Endothelial cell of umbilical vein (primary cell): ENCODE results near the gene ABI3BP. TPM values are rescaled to one million over a fixed set of nuclear protein-coding genes. Genes with fewer than 3 reads are reported as not detected.

Experiments used
- BruUV-seq: library from RNA; stranded (reverse); fragments of 400-500 nt; replicated peaks from 2 replicates; lab custom pipeline; 2021; lab: Mats Ljungman, UMichigan
- CTCF ChIA-PET: fragments of 300-600, 350-600 bp; sonication (Branson Sonifier 250); formaldehyde crosslinking; loops from one replicate; lab custom pipeline; 2021; ENCODE audit warnings: antibody characterized with exemption, inconsistent platforms; lab: Charles Lee
- POLR2A ChIA-PET: fragments of 300-600, 350-600 bp; sonication (Branson Sonifier 250); formaldehyde crosslinking; loops from one replicate; lab custom pipeline; 2021; ENCODE audit warnings: antibody characterized with exemption, inconsistent platforms; lab: Charles Lee
- DNase-seq: peaks from one replicate; pipeline ENCODE4 v3.0.0-alpha.2; 2011; ENCODE audit warnings: low read depth, low spot score
- FAIRE-seq: peaks from 2 replicates; lab custom pipeline; 2011; peaks lifted over from hg19 to GRCh38; lab: Jason Lieb, UNC
- H2AFZ ChIP-seq: 2 replicates; pipeline ENCODE4 v1.6.0; 2012; ENCODE audit warnings: low read depth, low read length, control low read depth, inconsistent platforms
- H3K27ac ChIP-seq: 2 replicates; pipeline ENCODE4 v1.5.1; 2011; ENCODE audit warnings: low read depth, mild to moderate bottlenecking, control low read depth, low read length, moderate library complexity; ENCODE audit not compliant: insufficient read depth
- H3K27me3 ChIP-seq, 2 experiments: 2 replicates each; pipeline versions ENCODE4 v1.6.0 to v1.6.1; 2011; ENCODE audit warnings: low read length in 2 of 2, mixed read lengths in 1 of 2; ENCODE audit not compliant: control insufficient read depth in 2 of 2, insufficient read depth in 2 of 2
- H3K36me3 ChIP-seq, 2 experiments: 2 replicates in 1 of 2; 3 replicates in 1 of 2; pipeline ENCODE4 v1.5.1; 2011; ENCODE audit warnings: low read length in 2 of 2, mild to moderate bottlenecking in 1 of 2, moderate library complexity in 1 of 2; ENCODE audit not compliant: control insufficient read depth in 2 of 2, insufficient read depth in 2 of 2; ENCODE audit errors: extremely low read depth in 1 of 2
- H3K4me1 ChIP-seq: 3 replicates; pipeline ENCODE4 v1.5.1; 2011; ENCODE audit warnings: mild to moderate bottlenecking, low read length; ENCODE audit not compliant: control insufficient read depth, insufficient read depth; ENCODE audit errors: extremely low read depth
- H3K4me2 ChIP-seq: 2 replicates; pipeline ENCODE4 v1.6.1; 2011; ENCODE audit warnings: low read length, control low read depth, mixed read lengths; ENCODE audit not compliant: insufficient read depth
- H3K4me3 ChIP-seq, 3 experiments: fragments of 200-600 bp in 1 of 3; sonication (generic), shearing (Covaris generic) in 1 of 3; replicated peaks in 1 of 3; 2 replicates each; pipeline ENCODE4 v1.5.1; 2011 to 2016; ENCODE audit warnings: control low read depth in 3 of 3, low read length in 3 of 3, mild to moderate bottlenecking in 2 of 3, inconsistent platforms in 1 of 3, low read depth in 1 of 3, moderate library complexity in 1 of 3; ENCODE audit not compliant: insufficient read depth in 1 of 3
- H3K79me2 ChIP-seq: 2 replicates; pipeline ENCODE4 v1.6.0; 2012; ENCODE audit warnings: low read length, inconsistent platforms; ENCODE audit not compliant: control insufficient read depth, insufficient read depth
- H3K9ac ChIP-seq: replicated peaks from 2 replicates; pipeline ENCODE3; 2011; ENCODE audit warnings: low read length, control low read depth; ENCODE audit not compliant: insufficient read depth; ENCODE audit errors: extremely low read depth
- H3K9me1 ChIP-seq: replicated peaks from 3 replicates; pipeline ENCODE4 v1.6.0; 2011; ENCODE audit warnings: mild to moderate bottlenecking, low read length; ENCODE audit not compliant: control insufficient read depth, insufficient read depth; ENCODE audit errors: extremely low read depth
- H3K9me3 ChIP-seq: replicated peaks from 2 replicates; pipeline ENCODE4 v1.5.1; 2012; ENCODE audit warnings: low read length, inconsistent platforms; ENCODE audit not compliant: control insufficient read depth, insufficient read depth
- H4K20me1 ChIP-seq: replicated peaks from 2 replicates; pipeline ENCODE3; 2011; ENCODE audit warnings: mild to moderate bottlenecking, low read length; ENCODE audit not compliant: control insufficient read depth, insufficient read depth; ENCODE audit errors: extremely low read depth
- EZH2 ChIP-seq: IDR thresholded peaks from 2 replicates; pipeline ENCODE4 v1.6.1; 2012; ENCODE audit warnings: borderline replicate concordance, low read depth, mild to moderate bottlenecking, moderate library complexity, low read length, inconsistent platforms; ENCODE audit not compliant: severe bottlenecking
- GATA2 ChIP-seq: IDR thresholded peaks from 2 replicates; pipeline ENCODE4 v1.7.0; 2011; ENCODE audit warnings: low read depth, mild to moderate bottlenecking, moderate library complexity, mixed read lengths, low read length; ENCODE audit not compliant: insufficient read length, insufficient read depth
- JUN ChIP-seq: IDR thresholded peaks from 2 replicates; pipeline ENCODE4 v1.6.1; 2011; ENCODE audit warnings: borderline replicate concordance, low read depth; ENCODE audit not compliant: insufficient read length, insufficient read depth
- MYC ChIP-seq: IDR thresholded peaks from one replicate; pipeline ENCODE4 v1.6.1; 2011; ENCODE audit warnings: mild to moderate bottlenecking, low read depth, low read length
- POLR2AphosphoS5 ChIP-seq: IDR thresholded peaks from 2 replicates; pipeline ENCODE4 v1.6.1; 2012; ENCODE audit warnings: low read depth, mild to moderate bottlenecking, control low read depth, low read length, moderate library complexity; ENCODE audit not compliant: insufficient read depth
- dilution Hi-C: fragments of 300-500 bp; cut with MboI; formaldehyde crosslinking; loops from one replicate; pipeline ENCODE4 v1.15.0; 2019; ENCODE audit warnings: low sequenced_read_pairs; ENCODE audit not compliant: extremely low pct_ligation_motif_present
- intact Hi-C: fragments of 100-400 bp; cut with micrococcal nuclease; formaldehyde crosslinking; loops from one replicate; pipeline ENCODE4 v1.10.0; 2022
- polyA plus RNA-seq, 4 experiments: library from polyadenylated mRNA; depleted of rRNA in 3 of 4; stranded (reverse) in 3 of 4; unstranded in 1 of 4; fragments of >200 nt; gene quantifications; 2 replicates each; pipeline versions ENCODE4 v1.2.1 to v1.2.3, GENCODE V29; 2011 to 2012; ENCODE audit warnings: missing spikeins in 1 of 4
- total RNA-seq: library from RNA; stranded (reverse); gene quantifications from 2 replicates; pipeline ENCODE4 v1.2.3, GENCODE V29; 2021
- TF ChIP-seq, protein P1 (sequence below): IDR thresholded peaks from 2 replicates; pipeline ENCODE4 v1.6.1; 2011; ENCODE audit not compliant: insufficient read depth, insufficient read length

Gene ABI3BP
- total and polyA plus RNA-seq, 2 donors (not counting 3 experiments of a cell fraction or from before 2014, with no cell fraction given): 78.1 to 106 TPM

DNA sequence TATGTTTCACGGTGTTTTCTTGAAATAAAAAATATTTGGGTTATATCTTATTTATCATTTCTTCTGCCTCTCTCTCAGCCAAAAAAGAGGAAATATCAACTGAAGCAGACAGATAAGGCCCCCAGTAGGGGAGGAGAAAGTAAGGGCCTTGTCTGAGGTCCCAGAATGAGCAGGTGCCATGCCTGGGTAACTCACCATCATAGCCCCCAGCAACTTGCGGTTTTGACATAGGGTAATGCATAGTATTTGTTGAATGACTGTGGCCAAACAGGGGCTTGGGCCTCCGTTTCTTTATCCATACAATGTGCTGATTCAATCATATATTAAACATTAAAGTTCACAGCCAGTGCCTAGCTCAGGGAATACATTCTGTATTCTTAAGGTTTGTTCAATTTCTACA is 119.6 kb downstream of the ABI3BP start:
- intact Hi-C loops: no loop called here

DNA sequence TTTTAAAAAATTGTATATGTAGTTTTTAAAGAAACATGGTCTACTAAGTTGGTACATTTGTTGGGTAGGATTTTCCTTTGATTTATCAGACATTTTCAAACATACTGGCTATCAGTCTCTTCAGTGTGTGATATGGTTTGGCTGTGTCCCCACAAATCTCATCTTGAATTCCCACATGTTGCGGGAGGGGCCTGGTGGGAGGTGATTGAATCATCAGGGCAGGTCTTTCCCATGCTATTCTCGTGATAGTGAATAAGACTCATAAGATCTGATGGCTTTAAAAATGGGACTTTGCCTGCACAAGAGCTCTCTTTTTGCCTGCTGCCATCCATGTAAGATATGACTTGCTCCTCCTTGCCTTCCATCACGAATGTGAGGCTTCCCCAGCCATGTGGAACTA is 121.9 kb downstream of the ABI3BP start:
- Histone ChIP-seq H3K9me3 (no peaks in the 10 kb centered on the region), H3K36me3 (no peaks in the 10 kb centered on the region), H3K9me1 (no peaks in the 10 kb centered on the region), H2AFZ (no peak overlapping the region), H3K4me3 (no peak overlapping the region), H3K4me2 (no peak overlapping the region), H3K9ac (no peak overlapping the region), H3K4me1 (peaks cover 13% of the 10 kb centered on the region), H3K79me2 (no peaks in the 10 kb centered on the region), H4K20me1 (no peaks in the 10 kb centered on the region), H3K27ac (no peak overlapping the region), H3K27me3 (no peaks in the 10 kb centered on the region)
- no TSS peak for BruUV-seq
- CTCF ChIA-PET: no interaction called here
- dilution Hi-C loops (no loop called here), intact Hi-C loops (no loop called here)
- DNase-seq: no peak
- POLR2A ChIA-PET: no interaction called here
- TF ChIP-seq MYC: no peak
- TF ChIP-seq EZH2: no peak
- TF ChIP-seq GATA2: no peak
- TF ChIP-seq JUN: no peak
- no peak for FAIRE-seq

More for the DNA sequence above, 119.6 kb downstream of the ABI3BP start:
- no peak overlapping the region for H3K9ac ChIP-seq
- FAIRE-seq: no peak
- no peak for DNase-seq
- H3K27ac ChIP-seq: no peak overlapping the region
- ChIA-PET POLR2A (no interaction called here), CTCF (no interaction called here)
- no peaks in the 10 kb centered on the region for H3K9me3 ChIP-seq
- no peaks in the 10 kb centered on the region for H3K79me2 ChIP-seq
- TF ChIP-seq, protein P1, sequence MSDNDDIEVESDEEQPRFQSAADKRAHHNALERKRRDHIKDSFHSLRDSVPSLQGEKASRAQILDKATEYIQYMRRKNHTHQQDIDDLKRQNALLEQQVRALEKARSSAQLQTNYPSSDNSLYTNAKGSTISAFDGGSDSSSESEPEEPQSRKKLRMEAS: no peak
- TF ChIP-seq POLR2AphosphoS5: no peak
- H3K27me3 ChIP-seq: no peaks in the 10 kb centered on the region
- no peaks in the 10 kb centered on the region for H3K9me1 ChIP-seq
- no TSS peak for BruUV-seq
- no peaks in the 10 kb centered on the region for H4K20me1 ChIP-seq
- no peaks in the 10 kb centered on the region for H3K36me3 ChIP-seq
- peaks cover 13% of the 10 kb centered on the region for H3K4me1 ChIP-seq
- dilution Hi-C loops: no loop called here
- H2AFZ ChIP-seq: no peak overlapping the region
- no peak overlapping the region for H3K4me2 ChIP-seq
- no peak overlapping the region for H3K4me3 ChIP-seq
